HepG2 (cell line): ENCODE data around the gene KAT7. TPM values are rescaled to one million over a fixed set of nuclear protein-coding genes. Genes with fewer than 3 reads are reported as not detected.
A peak's percentile ranks its signal among the peaks of the same experiment; 100 is the strongest.

Source experiments
- ATF7 ChIP-seq, 2 experiments: fragments of 450-650 bp in 1 of 2; sonication (generic) in 1 of 2; formaldehyde crosslinking in 1 of 2; IDR thresholded peaks; 2 replicates each; pipeline versions ENCODE4 v1.4.0 to v1.6.1; 2016 to 2020; ENCODE audit warnings: antibody characterized with exemption in 1 of 2, mild to moderate bottlenecking in 1 of 2, missing genetic modification reagents in 1 of 2
- FIP1L1 ChIP-seq: fragments of 200-400 bp; formaldehyde crosslinking; IDR thresholded peaks from 2 replicates; pipeline ENCODE4 v1.6.1; 2018; ENCODE audit warnings: low read depth, mild to moderate bottlenecking, low read length, moderate library complexity, borderline replicate concordance; ENCODE audit not compliant: insufficient read depth
- HCFC1 ChIP-seq: fragments of 150-350 bp; IDR thresholded peaks from 2 replicates; pipeline ENCODE4 v1.6.1; 2014; ENCODE audit warnings: low read depth, low read length
- ISX ChIP-seq: sonication (generic); formaldehyde crosslinking; conservative IDR thresholded peaks from 2 replicates; pipeline ENCODE4 v1.5.0; 2020; ENCODE audit warnings: missing genetic modification reagents
- RCOR2 ChIP-seq: IDR thresholded peaks from 2 replicates; pipeline ENCODE4 v1.6.1; 2016; ENCODE audit warnings: missing biosample characterization, missing genetic modification reagents
- SMC3 ChIP-seq: IDR thresholded peaks from 2 replicates; pipeline ENCODE4 v1.6.1; 2011; ENCODE audit warnings: low read length, improper control_type of control experiment
- TBX3 ChIP-seq: fragments of 450-650 bp; IDR thresholded peaks from 2 replicates; pipeline ENCODE4 v1.6.1; 2017; ENCODE audit warnings: antibody characterized with exemption, mild to moderate bottlenecking, inconsistent platforms, borderline replicate concordance
- TCF7 ChIP-seq: sonication (generic); IDR thresholded peaks from 2 replicates; pipeline ENCODE4 v1.6.1; 2016; ENCODE audit warnings: antibody characterized with exemption, low read depth
- ZBTB39 ChIP-seq: sonication (generic); formaldehyde crosslinking; IDR thresholded peaks from 2 replicates; pipeline ENCODE4 v1.5.0; 2020; ENCODE audit warnings: missing genetic modification reagents
- ZBTB43 ChIP-seq: sonication (generic); formaldehyde crosslinking; conservative IDR thresholded peaks from 2 replicates; pipeline ENCODE4 v1.4.0; 2020; ENCODE audit warnings: missing genetic modification reagents
- ZNF260 ChIP-seq: sonication (generic); formaldehyde crosslinking; IDR thresholded peaks from 2 replicates; pipeline ENCODE4 v1.4.0; 2020; ENCODE audit warnings: missing genetic modification reagents, low read depth, mild to moderate bottlenecking, borderline replicate concordance
- ZNF460 ChIP-seq: sonication (generic); formaldehyde crosslinking; IDR thresholded peaks from 2 replicates; pipeline ENCODE4 v1.5.1; 2020; ENCODE audit warnings: missing genetic modification reagents, mild to moderate bottlenecking, borderline replicate concordance
- ZNF816 ChIP-seq: sonication (generic); formaldehyde crosslinking; IDR thresholded peaks from 2 replicates; pipeline ENCODE4 v1.8.0; 2022; ENCODE audit warnings: missing genetic modification reagents, mild to moderate bottlenecking, borderline replicate concordance
- polyA plus RNA-seq, 8 experiments: library from polyadenylated mRNA; depleted of rRNA in 3 of 8; stranded (reverse) in 7 of 8; unstranded in 1 of 8; fragments of >200 nt; fragmentation: Illumina TruSeq in 4 of 8; extraction: Trizol in 4 of 8; gene quantifications; 2 replicates each; pipeline versions ENCODE4 v1.2.1 to v1.2.3, GENCODE V29; 2011 to 2016; ENCODE audit warnings: low read depth in 4 of 8, missing spikeins in 1 of 8, mixed read lengths in 1 of 8; ENCODE audit not compliant: insufficient read depth in 1 of 8
- total RNA-seq, 5 experiments: library from RNA; depleted of rRNA; stranded (reverse); fragments of >200 nt; fragmentation: Illumina TruSeq; extraction: Trizol; gene quantifications; 2 replicates each; pipeline ENCODE4 v1.2.3, GENCODE V29; 2016; ENCODE audit warnings: low read depth in 1 of 5
- TF ChIP-seq, protein P1 (sequence below): sonication (generic); formaldehyde crosslinking; IDR thresholded peaks from 2 replicates; pipeline ENCODE4 v1.4.0; 2020; ENCODE audit warnings: missing genetic modification reagents, borderline replicate concordance
- TF ChIP-seq, protein P2 (sequence below): sonication (generic); formaldehyde crosslinking; IDR thresholded peaks from 2 replicates; pipeline ENCODE4 v1.4.0; 2020; ENCODE audit warnings: missing genetic modification reagents
- TF ChIP-seq, protein P3 (sequence below): sonication (generic); formaldehyde crosslinking; IDR thresholded peaks from 2 replicates; pipeline ENCODE4 v1.5.1; 2020; ENCODE audit warnings: mild to moderate bottlenecking, missing genetic modification reagents

Gene KAT7
- total and polyA plus RNA-seq, 2 of the 13 experiments (the other 11 are each of a cell fraction or from before 2014, with no cell fraction given) = 21.2 to 39.2 TPM

GRCh38 chr17:49851387-49852291 is 63.2 kb downstream of the KAT7 start (continued):
- TF ChIP-seq FIP1L1 (no peak), ZBTB39 (CRISPR knock-in tag) (no peak), ATF7 (IDR thresholded peaks at IDR 0.05) (no peak), ATF7 (CRISPR knock-in tag; IDR thresholded peaks at IDR 0.05) (no peak), SMC3 (no peak; the same call in 1 of the 2 replicates), RCOR2 (CRISPR knock-in tag) (no peak), ZBTB43 (no peak), TCF7 (peak; percentile 48; the same call in 1 of the 2 replicates), ZNF460 (CRISPR knock-in tag) (no peak; the same call in 1 of the 2 replicates), ZNF260 (CRISPR knock-in tag) (no peak), ZNF816 (peak; percentile 49; the same call in 1 of the 2 replicates), ISX (no peak), TBX3 (no peak), HCFC1 (no peak)
- TF ChIP-seq, protein P1, sequence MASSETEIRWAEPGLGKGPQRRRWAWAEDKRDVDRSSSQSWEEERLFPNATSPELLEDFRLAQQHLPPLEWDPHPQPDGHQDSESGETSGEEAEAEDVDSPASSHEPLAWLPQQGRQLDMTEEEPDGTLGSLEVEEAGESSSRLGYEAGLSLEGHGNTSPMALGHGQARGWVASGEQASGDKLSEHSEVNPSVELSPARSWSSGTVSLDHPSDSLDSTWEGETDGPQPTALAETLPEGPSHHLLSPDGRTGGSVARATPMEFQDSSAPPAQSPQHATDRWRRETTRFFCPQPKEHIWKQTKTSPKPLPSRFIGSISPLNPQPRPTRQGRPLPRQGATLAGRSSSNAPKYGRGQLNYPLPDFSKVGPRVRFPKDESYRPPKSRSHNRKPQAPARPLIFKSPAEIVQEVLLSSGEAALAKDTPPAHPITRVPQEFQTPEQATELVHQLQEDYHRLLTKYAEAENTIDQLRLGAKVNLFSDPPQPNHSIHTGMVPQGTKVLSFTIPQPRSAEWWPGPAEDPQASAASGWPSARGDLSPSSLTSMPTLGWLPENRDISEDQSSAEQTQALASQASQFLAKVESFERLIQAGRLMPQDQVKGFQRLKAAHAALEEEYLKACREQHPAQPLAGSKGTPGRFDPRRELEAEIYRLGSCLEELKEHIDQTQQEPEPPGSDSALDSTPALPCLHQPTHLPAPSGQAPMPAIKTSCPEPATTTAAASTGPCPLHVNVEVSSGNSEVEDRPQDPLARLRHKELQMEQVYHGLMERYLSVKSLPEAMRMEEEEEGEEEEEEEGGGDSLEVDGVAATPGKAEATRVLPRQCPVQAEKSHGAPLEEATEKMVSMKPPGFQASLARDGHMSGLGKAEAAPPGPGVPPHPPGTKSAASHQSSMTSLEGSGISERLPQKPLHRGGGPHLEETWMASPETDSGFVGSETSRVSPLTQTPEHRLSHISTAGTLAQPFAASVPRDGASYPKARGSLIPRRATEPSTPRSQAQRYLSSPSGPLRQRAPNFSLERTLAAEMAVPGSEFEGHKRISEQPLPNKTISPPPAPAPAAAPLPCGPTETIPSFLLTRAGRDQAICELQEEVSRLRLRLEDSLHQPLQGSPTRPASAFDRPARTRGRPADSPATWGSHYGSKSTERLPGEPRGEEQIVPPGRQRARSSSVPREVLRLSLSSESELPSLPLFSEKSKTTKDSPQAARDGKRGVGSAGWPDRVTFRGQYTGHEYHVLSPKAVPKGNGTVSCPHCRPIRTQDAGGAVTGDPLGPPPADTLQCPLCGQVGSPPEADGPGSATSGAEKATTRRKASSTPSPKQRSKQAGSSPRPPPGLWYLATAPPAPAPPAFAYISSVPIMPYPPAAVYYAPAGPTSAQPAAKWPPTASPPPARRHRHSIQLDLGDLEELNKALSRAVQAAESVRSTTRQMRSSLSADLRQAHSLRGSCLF (CRISPR knock-in tag) = no peak
- TF ChIP-seq, protein P2, sequence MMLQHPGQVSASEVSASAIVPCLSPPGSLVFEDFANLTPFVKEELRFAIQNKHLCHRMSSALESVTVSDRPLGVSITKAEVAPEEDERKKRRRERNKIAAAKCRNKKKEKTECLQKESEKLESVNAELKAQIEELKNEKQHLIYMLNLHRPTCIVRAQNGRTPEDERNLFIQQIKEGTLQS (CRISPR knock-in tag) = no peak
- TF ChIP-seq, protein P3, sequence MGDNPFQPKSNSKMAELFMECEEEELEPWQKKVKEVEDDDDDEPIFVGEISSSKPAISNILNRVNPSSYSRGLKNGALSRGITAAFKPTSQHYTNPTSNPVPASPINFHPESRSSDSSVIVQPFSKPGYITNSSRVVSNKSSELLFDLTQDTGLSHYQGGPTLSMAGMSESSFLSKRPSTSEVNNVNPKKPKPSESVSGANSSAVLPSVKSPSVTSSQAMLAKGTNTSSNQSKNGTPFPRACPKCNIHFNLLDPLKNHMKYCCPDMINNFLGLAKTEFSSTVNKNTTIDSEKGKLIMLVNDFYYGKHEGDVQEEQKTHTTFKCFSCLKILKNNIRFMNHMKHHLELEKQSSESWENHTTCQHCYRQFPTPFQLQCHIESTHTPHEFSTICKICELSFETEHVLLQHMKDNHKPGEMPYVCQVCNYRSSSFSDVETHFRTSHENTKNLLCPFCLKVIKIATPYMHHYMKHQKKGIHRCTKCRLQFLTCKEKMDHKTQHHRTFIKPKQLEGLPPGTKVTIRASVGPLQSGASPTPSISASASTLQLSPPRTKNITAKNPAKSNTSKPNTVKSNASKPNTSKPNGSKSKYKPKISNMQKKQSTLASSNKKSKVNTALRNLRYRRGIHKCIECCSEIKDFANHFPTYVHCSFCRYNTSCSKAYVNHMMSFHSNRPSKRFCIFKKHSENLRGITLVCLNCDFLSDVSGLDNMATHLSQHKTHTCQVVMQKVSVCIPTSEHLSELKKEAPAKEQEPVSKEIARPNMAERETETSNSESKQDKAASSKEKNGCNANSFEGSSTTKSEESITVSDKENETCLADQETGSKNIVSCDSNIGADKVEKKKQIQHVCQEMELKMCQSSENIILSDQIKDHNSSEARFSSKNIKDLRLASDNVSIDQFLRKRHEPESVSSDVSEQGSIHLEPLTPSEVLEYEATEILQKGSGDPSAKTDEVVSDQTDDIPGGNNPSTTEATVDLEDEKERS = no peak
